Stimulated activated naive CD8-positive, alpha-beta T cell treated with anti-CD3 and anti-CD28 coated beads, Interleukin-15, amount 100 ng/mL, for 72 hours (primary cell): ENCODE results near the gene IL17B.
"Not testable (repeated sequence)": the region's sequence is repeated elsewhere in the genome, so short reads cannot be mapped to it uniquely, and the experiment has no call there.

Experiments used
- ATAC-seq: fragments of 150-1000 bp; cut with Tn5 transposase; 2 replicates; pipeline ENCODE4 v1.10.0; 2021; ENCODE audit warnings: mild to moderate bottlenecking, moderate library complexity
- DNase-seq, 2 donors: peaks; one replicate each; pipeline ENCODE4 v3.0.0; 2021 to 2022
- H3K27ac Mint-ChIP-seq, 2 donors: one replicate each; pipeline ENCODE4 v1.8.0; 2022; ENCODE audit warnings: mild to moderate bottlenecking in 2 of 2, mixed read lengths in 2 of 2, moderate library complexity in 2 of 2
- H3K27me3 Mint-ChIP-seq: one replicate; pipeline ENCODE4 v1.8.0; 2022; ENCODE audit warnings: mixed read lengths
- H3K4me1 Mint-ChIP-seq: one replicate; pipeline ENCODE4 v1.8.0; 2022; ENCODE audit warnings: mild to moderate bottlenecking, mixed read lengths
- H3K4me3 Mint-ChIP-seq, 2 donors: one replicate each; pipeline ENCODE4 v1.8.0; 2022; ENCODE audit warnings: mild to moderate bottlenecking in 2 of 2, mixed read lengths in 2 of 2, moderate library complexity in 1 of 2
- H3K9me3 Mint-ChIP-seq, 2 donors: one replicate each; pipeline ENCODE4 v1.8.0; 2022; ENCODE audit warnings: mixed read lengths in 2 of 2

The IL17B gene

GRCh38 chr5:149407323-149408251 lies 28.5 kb upstream of the IL17B start:
- DNase-seq, result no peak
- peaks cover 7% of the 10 kb centered on the region for H3K27me3 Mint-ChIP-seq
- no peak for ATAC-seq
- no peaks in the 10 kb centered on the region for H3K9me3 Mint-ChIP-seq
- peak overlapping the region; percentile 67 to 91 for H3K27ac Mint-ChIP-seq
- no peak overlapping the region for H3K4me3 Mint-ChIP-seq
- H3K4me1 Mint-ChIP-seq, result no peaks in the 10 kb centered on the region

GRCh38 chr5:149406979-149407306 lies 27.9 kb upstream of the IL17B start:
- no peak for DNase-seq
- H3K27ac Mint-ChIP-seq, result peak overlapping the region in 1 of 2 donors; percentile 91
- H3K27me3 Mint-ChIP-seq, result peaks cover 7% of the 10 kb centered on the region
- no peak overlapping the region for H3K4me3 Mint-ChIP-seq
- no peaks in the 10 kb centered on the region for H3K9me3 Mint-ChIP-seq
- ATAC-seq, result no peak
- no peaks in the 10 kb centered on the region for H3K4me1 Mint-ChIP-seq

GRCh38 chr5:149406203-149406978 lies 27.3 kb upstream of the IL17B start:
- Mint-ChIP-seq H3K27me3 (peaks cover 7% of the 10 kb centered on the region), H3K9me3 (no peaks in the 10 kb centered on the region), H3K27ac (no peak overlapping the region), H3K4me3 (no peak overlapping the region), H3K4me1 (no peaks in the 10 kb centered on the region)
- DNase-seq (no peak), ATAC-seq (no peak)

GRCh38 chr5:149405550-149406202 lies 26.6 kb upstream of the IL17B start:
- Mint-ChIP-seq H3K4me1 (no peaks in the 10 kb centered on the region), H3K4me3 (no peak overlapping the region), H3K27ac (no peak overlapping the region), H3K27me3 (peaks cover 7% of the 10 kb centered on the region), H3K9me3 (no peaks in the 10 kb centered on the region)
- DNase-seq (no peak), ATAC-seq (no peak)

GRCh38 chr5:149404746-149405549 lies 25.9 kb upstream of the IL17B start:
- no peak overlapping the region for H3K4me3 Mint-ChIP-seq
- H3K9me3 Mint-ChIP-seq, result no peaks in the 10 kb centered on the region
- DNase-seq (no peak), ATAC-seq (no peak)
- H3K27me3 Mint-ChIP-seq, result peaks cover 7% of the 10 kb centered on the region
- no peaks in the 10 kb centered on the region for H3K4me1 Mint-ChIP-seq
- peak overlapping the region in 1 of 2 donors; percentile 46 for H3K27ac Mint-ChIP-seq

GRCh38 chr5:149403923-149404745 lies 25.0 kb upstream of the IL17B start:
- Mint-ChIP-seq H3K9me3 (no peaks in the 10 kb centered on the region), H3K4me3 (no peak overlapping the region), H3K4me1 (no peaks in the 10 kb centered on the region), H3K27me3 (peaks cover 7% of the 10 kb centered on the region), H3K27ac (no peak overlapping the region)
- DNase-seq, result no peak
- ATAC-seq, result no peak

- H3K27ac Mint-ChIP-seq, result no peak overlapping the region
- ATAC-seq, result no peak
Observed at GRCh38 chr5:149402291-149402690, 23.2 kb upstream of the IL17B start.

GRCh38 chr5:149401051-149401450 lies 22.0 kb upstream of the IL17B start:
- Mint-ChIP-seq H3K4me3 (no peak overlapping the region), H3K27me3 (peaks cover 7% of the 10 kb centered on the region)

More at GRCh38 chr5:149402291-149402690, 23.2 kb upstream of the IL17B start:
- Mint-ChIP-seq H3K4me1 (no peaks in the 10 kb centered on the region), H3K4me3 (no peak overlapping the region), H3K27me3 (peaks cover 7% of the 10 kb centered on the region), H3K9me3 (no peaks in the 10 kb centered on the region)
- no peak for DNase-seq

GRCh38 chr5:149400304-149400703 lies 21.2 kb upstream of the IL17B start:
- Mint-ChIP-seq H3K9me3 (no peaks in the 10 kb centered on the region), H3K27ac (no peak overlapping the region), H3K4me1 (no peaks in the 10 kb centered on the region), H3K27me3 (peaks cover 7% of the 10 kb centered on the region), H3K4me3 (no peak overlapping the region)
- DNase-seq (no peak), ATAC-seq (no peak)

More at GRCh38 chr5:149401051-149401450, 22.0 kb upstream of the IL17B start:
- no peak for DNase-seq
- ATAC-seq, result no peak
- H3K27ac Mint-ChIP-seq, result no peak overlapping the region
- no peaks in the 10 kb centered on the region for H3K4me1 Mint-ChIP-seq
- no peaks in the 10 kb centered on the region for H3K9me3 Mint-ChIP-seq

GRCh38 chr5:149399775-149400174 lies 20.7 kb upstream of the IL17B start:
- ATAC-seq (no peak), DNase-seq (no peak)
- H3K4me1 Mint-ChIP-seq, result no peaks in the 10 kb centered on the region
- H3K27me3 Mint-ChIP-seq, result peaks cover 7% of the 10 kb centered on the region
- H3K27ac Mint-ChIP-seq, result no peak overlapping the region
- no peak overlapping the region for H3K4me3 Mint-ChIP-seq
- no peaks in the 10 kb centered on the region for H3K9me3 Mint-ChIP-seq

- not testable (repeated sequence) for H3K4me3 Mint-ChIP-seq, H3K4me1 Mint-ChIP-seq, DNase-seq, H3K27ac Mint-ChIP-seq, H3K27me3 Mint-ChIP-seq, H3K9me3 Mint-ChIP-seq, ATAC-seq
Observed at GRCh38 chr5:149398747-149399266, 19.7 kb upstream of the IL17B start.

GRCh38 chr5:149397530-149397929 lies 18.4 kb upstream of the IL17B start:
- no peaks in the 10 kb centered on the region for H3K27me3 Mint-ChIP-seq
- no peaks in the 10 kb centered on the region for H3K4me1 Mint-ChIP-seq
- no peak overlapping the region for H3K4me3 Mint-ChIP-seq
- H3K27ac Mint-ChIP-seq, result no peak overlapping the region
- ATAC-seq, result no peak
- H3K9me3 Mint-ChIP-seq, result no peaks in the 10 kb centered on the region
- DNase-seq, result no peak

- not testable (repeated sequence) for ATAC-seq, H3K27me3 Mint-ChIP-seq, DNase-seq, H3K27ac Mint-ChIP-seq, H3K4me3 Mint-ChIP-seq, H3K4me1 Mint-ChIP-seq, H3K9me3 Mint-ChIP-seq
Observed at GRCh38 chr5:149394996-149395395, 15.9 kb upstream of the IL17B start.

GRCh38 chr5:149392718-149393117 lies 13.6 kb upstream of the IL17B start:
- H3K9me3 Mint-ChIP-seq, result peaks cover 0 to 6% of the 10 kb centered on the region in 2 donors
- ATAC-seq (no peak), DNase-seq (no peak)
- no peaks in the 10 kb centered on the region for H3K4me1 Mint-ChIP-seq
- no peak overlapping the region for H3K27ac Mint-ChIP-seq
- no peak overlapping the region for H3K4me3 Mint-ChIP-seq
- no peaks in the 10 kb centered on the region for H3K27me3 Mint-ChIP-seq
